Measurements from ENCODE around the gene ZNF407.

Gene ZNF407

DNA sequence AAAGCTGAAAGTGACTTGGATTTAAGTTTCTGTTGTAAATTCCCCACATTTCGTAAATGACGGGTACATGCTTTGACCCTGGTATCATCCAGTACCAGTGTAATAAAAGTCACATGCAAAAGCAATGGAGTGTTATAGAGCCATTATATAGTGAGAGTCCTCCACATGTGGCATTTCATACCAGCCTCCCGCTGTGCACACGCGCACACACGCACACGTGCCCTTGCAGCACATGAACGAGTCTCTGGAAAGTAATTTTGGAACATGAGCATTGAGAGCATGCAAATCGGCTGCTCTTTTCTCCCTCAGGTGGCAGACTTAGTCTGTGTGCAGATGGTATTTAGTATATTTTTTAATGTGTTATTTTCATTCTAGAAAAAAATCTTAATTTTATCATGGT, 198.1 kb downstream of the ZNF407 start:
- no peak overlapping the region for H2AFZ ChIP-seq (ENCODE audit: low read length)
- no peaks in the 10 kb centered on the region for H3K9me2 ChIP-seq (replicated peaks; ENCODE audit: insufficient read depth, low read length)
- H3K27ac ChIP-seq (ENCODE audit: low read length), result no peak overlapping the region
- DNase-seq, result no peak
- no peaks in the 10 kb centered on the region for H3K36me3 ChIP-seq (replicated peaks; ENCODE audit: insufficient read depth, low read length)
- no peak overlapping the region for H3K9ac ChIP-seq (ENCODE audit: low read length)
- no peaks in the 10 kb centered on the region for H3K79me2 ChIP-seq (ENCODE audit: low read length)
- peaks cover 11% of the 10 kb centered on the region for H3K4me1 ChIP-seq (ENCODE audit: low read length)
- H3F3A ChIP-seq (ENCODE audit: insufficient read depth, low read length), result peaks cover 14% of the 10 kb centered on the region
- H3K4me2 ChIP-seq (ENCODE audit: low read depth, low read length), result no peak overlapping the region
- H3K4me3 ChIP-seq (ENCODE audit: low read length), result no peak overlapping the region
- H3K27me3 ChIP-seq (replicated peaks; ENCODE audit: insufficient read depth, low read length), result no peaks in the 10 kb centered on the region
- H4K20me1 ChIP-seq (ENCODE audit: insufficient read depth, low read length), result no peaks in the 10 kb centered on the region
- H3K9me3 ChIP-seq (replicated peaks; ENCODE audit: insufficient read depth, low read length), result no peaks in the 10 kb centered on the region
- TF ChIP-seq, protein P1, sequence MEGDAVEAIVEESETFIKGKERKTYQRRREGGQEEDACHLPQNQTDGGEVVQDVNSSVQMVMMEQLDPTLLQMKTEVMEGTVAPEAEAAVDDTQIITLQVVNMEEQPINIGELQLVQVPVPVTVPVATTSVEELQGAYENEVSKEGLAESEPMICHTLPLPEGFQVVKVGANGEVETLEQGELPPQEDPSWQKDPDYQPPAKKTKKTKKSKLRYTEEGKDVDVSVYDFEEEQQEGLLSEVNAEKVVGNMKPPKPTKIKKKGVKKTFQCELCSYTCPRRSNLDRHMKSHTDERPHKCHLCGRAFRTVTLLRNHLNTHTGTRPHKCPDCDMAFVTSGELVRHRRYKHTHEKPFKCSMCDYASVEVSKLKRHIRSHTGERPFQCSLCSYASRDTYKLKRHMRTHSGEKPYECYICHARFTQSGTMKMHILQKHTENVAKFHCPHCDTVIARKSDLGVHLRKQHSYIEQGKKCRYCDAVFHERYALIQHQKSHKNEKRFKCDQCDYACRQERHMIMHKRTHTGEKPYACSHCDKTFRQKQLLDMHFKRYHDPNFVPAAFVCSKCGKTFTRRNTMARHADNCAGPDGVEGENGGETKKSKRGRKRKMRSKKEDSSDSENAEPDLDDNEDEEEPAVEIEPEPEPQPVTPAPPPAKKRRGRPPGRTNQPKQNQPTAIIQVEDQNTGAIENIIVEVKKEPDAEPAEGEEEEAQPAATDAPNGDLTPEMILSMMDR (IDR thresholded peaks at IDR 0.05; ENCODE audit: low read length), result no peak
- TF ChIP-seq EZH2 (optimal IDR thresholded peaks at IDR 0.05; ENCODE audit: low read depth, low read length) (no peak), EZH2phosphoT487 (IDR thresholded peaks at IDR 0.05; ENCODE audit: low read length) (no peak)

DNA sequence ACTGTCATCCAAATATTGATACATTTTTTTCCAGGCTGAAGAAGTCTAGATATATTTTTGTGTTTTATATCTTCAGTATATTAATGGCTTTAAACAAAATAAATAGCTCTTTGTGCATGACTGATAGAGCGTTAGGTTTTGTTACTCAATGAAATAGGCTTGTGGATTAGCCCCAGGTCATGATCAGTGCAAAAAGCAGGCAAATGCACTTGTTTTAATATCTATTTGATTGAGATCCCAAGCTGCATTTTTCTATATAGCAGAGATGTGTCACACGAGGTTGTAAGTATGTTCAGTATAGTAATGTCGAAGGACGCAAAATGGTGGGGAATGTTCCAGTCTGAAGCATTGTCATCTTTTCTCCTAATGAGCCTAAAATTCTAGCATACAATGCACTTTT, 198.5 kb downstream of the ZNF407 start:
- Histone ChIP-seq H2AFZ (ENCODE audit: low read length) (no peak overlapping the region), H3K27me3 (replicated peaks; ENCODE audit: insufficient read depth, low read length) (no peaks in the 10 kb centered on the region), H3F3A (ENCODE audit: insufficient read depth, low read length) (peaks cover 14% of the 10 kb centered on the region), H3K4me1 (ENCODE audit: low read length) (peaks cover 11% of the 10 kb centered on the region), H3K4me3 (ENCODE audit: low read length) (peak overlapping the region; percentile 54), H3K9ac (ENCODE audit: low read length) (no peak overlapping the region), H3K79me2 (ENCODE audit: low read length) (no peaks in the 10 kb centered on the region), H4K20me1 (ENCODE audit: insufficient read depth, low read length) (no peaks in the 10 kb centered on the region), H3K27ac (ENCODE audit: low read length) (no peak overlapping the region), H3K36me3 (replicated peaks; ENCODE audit: insufficient read depth, low read length) (no peaks in the 10 kb centered on the region), H3K4me2 (ENCODE audit: low read depth, low read length) (peak overlapping the region; percentile 77), H3K9me3 (replicated peaks; ENCODE audit: insufficient read depth, low read length) (no peaks in the 10 kb centered on the region), H3K9me2 (replicated peaks; ENCODE audit: insufficient read depth, low read length) (no peaks in the 10 kb centered on the region)
- no peak for DNase-seq
- TF ChIP-seq EZH2 (optimal IDR thresholded peaks at IDR 0.05; ENCODE audit: low read depth, low read length), result no peak
- TF ChIP-seq EZH2phosphoT487 (IDR thresholded peaks at IDR 0.05; ENCODE audit: low read length), result no peak
- TF ChIP-seq, protein P1 (IDR thresholded peaks at IDR 0.05; ENCODE audit: low read length), result no peak

- peak overlapping the region; percentile 25; the same call in 1 of the 2 replicates for H3K9ac ChIP-seq (ENCODE audit: low read length)
Measured at GRCh38 chr18:74796841-74797576, 199.3 kb downstream of the ZNF407 start.

More at GRCh38 chr18:74796841-74797576, 199.3 kb downstream of the ZNF407 start:
- peak overlapping the region; percentile 77 for H3K4me2 ChIP-seq (ENCODE audit: low read depth, low read length)
- H3K79me2 ChIP-seq (ENCODE audit: low read length), result no peaks in the 10 kb centered on the region
- H3K4me3 ChIP-seq (ENCODE audit: low read length), result peak overlapping the region; percentile 54
- H3K9me2 ChIP-seq (replicated peaks; ENCODE audit: insufficient read depth, low read length), result no peaks in the 10 kb centered on the region
- H3K9me3 ChIP-seq (replicated peaks; ENCODE audit: insufficient read depth, low read length), result no peaks in the 10 kb centered on the region
- H3K27ac ChIP-seq (ENCODE audit: low read length), result peak overlapping the region; percentile 63
- no peaks in the 10 kb centered on the region for H4K20me1 ChIP-seq (ENCODE audit: insufficient read depth, low read length)
- H3K27me3 ChIP-seq (replicated peaks; ENCODE audit: insufficient read depth, low read length), result no peaks in the 10 kb centered on the region
- H3K36me3 ChIP-seq (replicated peaks; ENCODE audit: insufficient read depth, low read length), result no peaks in the 10 kb centered on the region
- DNase-seq, result peak; percentile 82
- H3F3A ChIP-seq (ENCODE audit: insufficient read depth, low read length), result peaks cover 14% of the 10 kb centered on the region
- H2AFZ ChIP-seq (ENCODE audit: low read length), result peak overlapping the region; percentile 56
- peaks cover 11% of the 10 kb centered on the region for H3K4me1 ChIP-seq (ENCODE audit: low read length)
- TF ChIP-seq, protein P1 (IDR thresholded peaks at IDR 0.05; ENCODE audit: low read length), result no peak
- TF ChIP-seq EZH2phosphoT487 (IDR thresholded peaks at IDR 0.05; ENCODE audit: low read length) (no peak), EZH2 (optimal IDR thresholded peaks at IDR 0.05; ENCODE audit: low read depth, low read length) (no peak)

Measured in MM.1S (cell line).